HEK293 (cell line): ENCODE measurements around the gene DGKD.

Experiments
- MZF1 ChIP-seq: fragments of 450-650 bp; formaldehyde crosslinking; IDR thresholded peaks from 2 replicates; pipeline ENCODE4 v1.5.1; 2017; ENCODE audit warnings: missing biosample characterization, missing genetic modification characterization, borderline replicate concordance
- SETDB1 ChIP-seq: IDR thresholded peaks from one replicate; pipeline ENCODE4 v1.6.1; 2017; ENCODE audit warnings: mild to moderate bottlenecking, low read length, moderate library complexity, mixed read lengths; ENCODE audit not compliant: insufficient read length
- ZBTB7A ChIP-seq: fragments of 450-650 bp; formaldehyde crosslinking; IDR thresholded peaks from 2 replicates; pipeline ENCODE4 v1.5.1; 2016; ENCODE audit warnings: low read depth, missing biosample characterization, missing genetic modification characterization
- ZEB2 ChIP-seq: fragments of 450-650 bp; formaldehyde crosslinking; IDR thresholded peaks from 2 replicates; pipeline ENCODE4 v1.5.1; 2016; ENCODE audit warnings: missing biosample characterization, missing genetic modification characterization
- ZNF239 ChIP-seq: fragments of 450-650 bp; formaldehyde crosslinking; IDR thresholded peaks from 2 replicates; pipeline ENCODE4 v1.5.1; 2016; ENCODE audit warnings: missing biosample characterization, missing genetic modification characterization
- ZNF274 ChIP-seq, 2 experiments: fragments of 200-500 bp in 1 of 2; fragments of 450-650 bp in 1 of 2; sonication (Bioruptor generic) in 1 of 2; formaldehyde crosslinking in 1 of 2; IDR thresholded peaks; 2 replicates each; pipeline versions ENCODE4 v1.5.1 to v1.6.1; 2014 to 2016; ENCODE audit warnings: borderline replicate concordance in 1 of 2, inconsistent platforms in 1 of 2, low read length in 1 of 2, missing biosample characterization in 1 of 2, missing genetic modification characterization in 1 of 2
- TF ChIP-seq, protein P1 (sequence below): fragments of 450-650 bp; formaldehyde crosslinking; IDR thresholded peaks from 2 replicates; pipeline ENCODE4 v1.5.1; 2016; ENCODE audit warnings: missing biosample characterization, missing genetic modification characterization
- TF ChIP-seq, protein P2 (sequence below): fragments of 450-650 bp; formaldehyde crosslinking; IDR thresholded peaks from 2 replicates; pipeline ENCODE4 v1.5.1; 2016; ENCODE audit warnings: missing biosample characterization, missing genetic modification characterization
- TF ChIP-seq, protein P3 (sequence below): fragments of 450-650 bp; formaldehyde crosslinking; IDR thresholded peaks from 2 replicates; pipeline ENCODE4 v1.5.1; 2016; ENCODE audit warnings: missing biosample characterization, missing genetic modification characterization
- TF ChIP-seq, protein P4 (sequence below): fragments of 450-650 bp; IDR thresholded peaks from 2 replicates; pipeline ENCODE4 v1.5.1; 2018; ENCODE audit warnings: missing biosample characterization, mild to moderate bottlenecking, missing genetic modification characterization

DNA sequence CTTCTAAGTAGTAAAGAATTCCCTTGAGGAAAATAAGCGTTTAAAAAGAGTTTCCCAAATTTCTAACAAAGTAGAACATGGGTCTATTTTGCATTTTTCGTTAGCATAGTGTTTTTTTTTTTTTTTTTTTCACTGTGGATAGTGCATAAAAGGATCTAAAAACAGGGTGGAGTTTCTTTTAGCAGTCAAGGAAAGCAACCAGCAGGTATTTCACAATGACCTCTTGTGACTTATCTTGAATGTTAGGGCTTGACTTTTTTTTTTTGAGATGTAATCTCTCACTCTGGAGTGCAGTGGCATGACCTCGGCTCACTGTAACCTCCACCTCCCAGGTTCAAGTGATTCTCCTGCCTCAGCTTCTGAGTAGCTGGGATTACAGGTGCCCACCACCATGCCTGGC is 14.9 kb upstream of the DGKD start:
- TF ChIP-seq ZNF274 (IDR thresholded peaks at IDR 0.05; ENCODE audit: low read length) (no peak), ZNF274 (tag by site-specific recombination; IDR thresholded peaks at IDR 0.05; ENCODE audit: borderline replicate concordance) (no peak), ZBTB7A (no peak), ZNF239 (no peak), ZEB2 (tag by site-specific recombination) (no peak), MZF1 (tag by site-specific recombination) (no peak), SETDB1 (no peak)
- TF ChIP-seq, protein P1, sequence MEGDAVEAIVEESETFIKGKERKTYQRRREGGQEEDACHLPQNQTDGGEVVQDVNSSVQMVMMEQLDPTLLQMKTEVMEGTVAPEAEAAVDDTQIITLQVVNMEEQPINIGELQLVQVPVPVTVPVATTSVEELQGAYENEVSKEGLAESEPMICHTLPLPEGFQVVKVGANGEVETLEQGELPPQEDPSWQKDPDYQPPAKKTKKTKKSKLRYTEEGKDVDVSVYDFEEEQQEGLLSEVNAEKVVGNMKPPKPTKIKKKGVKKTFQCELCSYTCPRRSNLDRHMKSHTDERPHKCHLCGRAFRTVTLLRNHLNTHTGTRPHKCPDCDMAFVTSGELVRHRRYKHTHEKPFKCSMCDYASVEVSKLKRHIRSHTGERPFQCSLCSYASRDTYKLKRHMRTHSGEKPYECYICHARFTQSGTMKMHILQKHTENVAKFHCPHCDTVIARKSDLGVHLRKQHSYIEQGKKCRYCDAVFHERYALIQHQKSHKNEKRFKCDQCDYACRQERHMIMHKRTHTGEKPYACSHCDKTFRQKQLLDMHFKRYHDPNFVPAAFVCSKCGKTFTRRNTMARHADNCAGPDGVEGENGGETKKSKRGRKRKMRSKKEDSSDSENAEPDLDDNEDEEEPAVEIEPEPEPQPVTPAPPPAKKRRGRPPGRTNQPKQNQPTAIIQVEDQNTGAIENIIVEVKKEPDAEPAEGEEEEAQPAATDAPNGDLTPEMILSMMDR (tag by site-specific recombination), result no peak
- TF ChIP-seq, protein P2, sequence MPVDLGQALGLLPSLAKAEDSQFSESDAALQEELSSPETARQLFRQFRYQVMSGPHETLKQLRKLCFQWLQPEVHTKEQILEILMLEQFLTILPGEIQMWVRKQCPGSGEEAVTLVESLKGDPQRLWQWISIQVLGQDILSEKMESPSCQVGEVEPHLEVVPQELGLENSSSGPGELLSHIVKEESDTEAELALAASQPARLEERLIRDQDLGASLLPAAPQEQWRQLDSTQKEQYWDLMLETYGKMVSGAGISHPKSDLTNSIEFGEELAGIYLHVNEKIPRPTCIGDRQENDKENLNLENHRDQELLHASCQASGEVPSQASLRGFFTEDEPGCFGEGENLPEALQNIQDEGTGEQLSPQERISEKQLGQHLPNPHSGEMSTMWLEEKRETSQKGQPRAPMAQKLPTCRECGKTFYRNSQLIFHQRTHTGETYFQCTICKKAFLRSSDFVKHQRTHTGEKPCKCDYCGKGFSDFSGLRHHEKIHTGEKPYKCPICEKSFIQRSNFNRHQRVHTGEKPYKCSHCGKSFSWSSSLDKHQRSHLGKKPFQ, result no peak
- TF ChIP-seq, protein P3, sequence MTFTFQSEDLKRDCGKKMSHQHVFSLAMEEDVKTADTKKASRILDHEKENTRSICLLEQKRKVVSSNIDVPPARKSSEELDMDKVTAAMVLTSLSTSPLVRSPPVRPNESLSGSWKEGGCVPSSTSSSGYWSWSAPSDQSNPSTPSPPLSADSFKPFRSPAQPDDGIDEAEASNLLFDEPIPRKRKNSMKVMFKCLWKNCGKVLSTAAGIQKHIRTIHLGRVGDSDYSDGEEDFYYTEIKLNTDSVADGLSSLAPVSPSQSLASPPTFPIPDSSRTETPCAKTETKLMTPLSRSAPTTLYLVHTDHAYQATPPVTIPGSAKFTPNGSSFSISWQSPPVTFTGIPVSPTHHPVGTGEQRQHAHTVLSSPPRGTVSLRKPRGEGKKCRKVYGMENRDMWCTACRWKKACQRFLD (tag by site-specific recombination), result no peak
- TF ChIP-seq, protein P4, sequence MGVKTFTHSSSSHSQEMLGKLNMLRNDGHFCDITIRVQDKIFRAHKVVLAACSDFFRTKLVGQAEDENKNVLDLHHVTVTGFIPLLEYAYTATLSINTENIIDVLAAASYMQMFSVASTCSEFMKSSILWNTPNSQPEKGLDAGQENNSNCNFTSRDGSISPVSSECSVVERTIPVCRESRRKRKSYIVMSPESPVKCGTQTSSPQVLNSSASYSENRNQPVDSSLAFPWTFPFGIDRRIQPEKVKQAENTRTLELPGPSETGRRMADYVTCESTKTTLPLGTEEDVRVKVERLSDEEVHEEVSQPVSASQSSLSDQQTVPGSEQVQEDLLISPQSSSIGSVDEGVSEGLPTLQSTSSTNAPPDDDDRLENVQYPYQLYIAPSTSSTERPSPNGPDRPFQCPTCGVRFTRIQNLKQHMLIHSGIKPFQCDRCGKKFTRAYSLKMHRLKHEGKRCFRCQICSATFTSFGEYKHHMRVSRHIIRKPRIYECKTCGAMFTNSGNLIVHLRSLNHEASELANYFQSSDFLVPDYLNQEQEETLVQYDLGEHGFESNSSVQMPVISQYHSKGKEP (tag by site-specific recombination), result no peak
